ENCODE data around the gene SMAD6.

The SMAD6 gene

DNA sequence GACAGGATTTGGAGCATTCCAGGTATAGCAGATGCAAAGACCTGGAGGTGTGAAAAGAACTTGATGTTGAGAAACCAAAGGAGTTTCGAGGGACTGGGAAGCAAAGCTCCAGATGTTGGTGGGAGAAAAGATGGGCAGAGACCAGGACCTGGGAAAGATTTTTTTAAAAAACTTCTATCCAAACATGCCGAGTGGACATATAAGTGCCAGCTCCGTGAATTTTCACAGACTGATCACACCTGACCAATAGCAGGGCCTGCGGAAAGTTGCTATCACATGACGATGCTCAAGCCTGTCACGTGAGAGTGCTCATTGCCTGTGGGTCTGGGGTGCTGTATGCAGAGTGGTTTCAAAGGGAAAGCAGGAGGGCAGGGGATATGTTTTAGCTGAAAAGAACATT is 19.9 kb downstream of the SMAD6 start:
- no peak for DNase-seq

DNA sequence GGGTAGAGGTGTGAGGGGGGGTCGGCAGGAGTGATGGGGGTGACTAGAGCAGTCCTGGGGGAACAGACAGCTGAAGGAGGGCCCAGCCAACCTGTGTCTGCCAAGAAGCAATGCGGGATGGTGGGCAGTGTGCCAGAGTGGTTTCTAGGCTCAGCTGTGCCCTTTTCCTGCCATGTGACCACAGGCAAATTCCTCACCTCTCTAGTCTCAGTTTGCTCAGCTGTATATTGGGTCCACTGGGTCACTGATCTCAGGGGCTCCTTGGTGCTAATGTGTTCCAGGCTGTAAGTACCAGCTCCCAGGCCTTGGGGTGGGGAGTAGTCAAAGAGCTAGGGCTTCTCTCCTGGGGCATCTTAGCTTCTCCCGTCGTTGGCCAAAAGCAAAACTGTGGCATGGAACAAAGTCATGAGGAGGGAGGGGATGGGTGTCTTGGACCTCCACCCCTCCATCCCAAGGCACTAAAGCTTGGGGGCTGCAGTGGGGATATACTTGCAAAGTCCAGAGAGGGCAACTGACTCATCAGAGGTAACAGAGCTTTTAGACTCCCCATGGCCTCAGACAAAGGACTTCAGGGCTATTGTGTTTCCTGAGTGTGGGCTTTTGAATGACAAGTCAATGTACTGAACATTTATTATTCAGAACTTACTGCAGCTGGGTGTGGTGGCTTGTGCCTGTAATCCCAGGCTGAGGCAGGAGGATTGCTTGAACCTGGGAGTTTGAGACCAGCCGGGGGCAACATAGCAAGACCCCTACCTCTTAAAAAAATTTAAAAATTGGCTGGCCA is 20.9 kb downstream of the SMAD6 start:
- peak in 1 of 2 experiments; percentile 33 for DNase-seq

DNA sequence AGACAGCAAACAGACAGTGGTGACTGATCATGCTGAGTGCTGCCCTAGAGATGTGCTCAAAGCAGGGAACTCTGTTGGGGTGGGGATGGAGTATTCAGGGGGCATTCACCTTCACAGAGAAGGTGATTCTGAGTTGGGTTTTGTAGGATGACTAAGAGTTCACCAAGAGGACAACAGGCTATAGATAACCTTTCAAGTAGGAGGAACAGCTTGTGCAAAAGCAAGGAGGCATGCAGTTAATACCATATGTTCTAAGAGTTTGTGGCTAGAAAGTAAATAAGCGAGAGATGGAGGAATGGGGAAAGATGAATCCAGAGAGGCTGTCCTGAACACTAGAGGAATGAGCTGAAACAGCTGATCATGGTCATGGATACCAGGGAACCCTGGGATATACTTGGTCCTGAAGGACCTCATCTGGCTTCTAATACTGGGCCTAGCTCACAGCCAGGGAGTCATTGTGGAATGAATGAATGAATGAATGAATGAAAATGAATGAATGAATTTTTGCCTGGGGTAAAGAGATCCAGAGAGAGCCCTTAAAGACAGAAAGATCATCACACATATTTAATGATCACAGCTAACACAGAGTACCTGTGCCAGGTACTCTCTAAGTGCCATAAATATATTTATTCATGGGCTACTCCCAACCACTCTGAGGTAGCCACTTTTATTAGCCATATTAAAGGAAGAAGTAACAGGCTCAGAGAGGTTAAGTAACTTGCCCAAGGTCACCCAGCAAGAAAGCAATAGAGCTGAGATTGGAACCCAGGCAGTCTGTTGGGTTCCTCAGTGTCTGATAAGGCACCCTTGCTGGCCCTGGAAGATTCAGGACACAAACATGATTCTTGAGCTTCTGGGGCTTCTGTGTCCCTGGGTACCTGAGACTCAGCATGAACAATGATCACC is 22.0 kb downstream of the SMAD6 start:
- no peak for DNase-seq

DNA sequence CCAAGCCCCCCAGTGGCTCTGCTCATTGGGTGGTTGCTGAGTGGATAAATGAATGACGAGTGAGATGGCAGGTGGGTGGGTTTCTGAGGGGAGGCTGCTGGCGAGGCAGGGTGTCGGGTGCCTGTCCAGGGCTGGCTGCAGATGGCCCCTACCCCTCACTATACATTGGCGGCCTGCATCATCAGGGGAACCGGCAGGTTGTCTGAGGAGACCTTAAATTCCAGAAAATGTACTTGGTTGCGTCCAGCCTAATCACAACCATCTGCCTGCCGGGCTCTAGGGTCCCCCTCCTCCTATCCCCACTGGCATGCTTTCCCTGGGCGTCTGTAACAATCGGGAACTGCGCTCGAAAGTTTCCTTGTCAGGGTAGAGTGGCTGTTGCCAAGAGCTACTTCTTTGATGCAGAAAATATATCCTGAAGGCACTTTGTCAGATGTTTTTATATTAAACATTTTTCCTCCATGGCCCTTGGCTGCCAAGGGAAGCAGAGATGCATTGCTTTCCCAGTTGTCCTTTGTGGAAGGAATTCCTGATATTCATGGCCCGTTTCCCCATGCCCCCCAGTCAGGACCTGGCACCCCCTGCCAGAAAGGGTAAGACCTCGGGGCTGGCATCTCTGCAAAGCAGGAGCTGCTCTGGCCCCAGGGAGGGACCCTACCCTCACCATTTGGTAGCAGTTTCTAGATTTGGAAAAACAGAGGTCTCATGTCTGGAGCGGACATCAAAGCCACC is 22.9 kb downstream of the SMAD6 start:
- DNase-seq, result peak in 1 of 2 experiments; percentile 57

DNA sequence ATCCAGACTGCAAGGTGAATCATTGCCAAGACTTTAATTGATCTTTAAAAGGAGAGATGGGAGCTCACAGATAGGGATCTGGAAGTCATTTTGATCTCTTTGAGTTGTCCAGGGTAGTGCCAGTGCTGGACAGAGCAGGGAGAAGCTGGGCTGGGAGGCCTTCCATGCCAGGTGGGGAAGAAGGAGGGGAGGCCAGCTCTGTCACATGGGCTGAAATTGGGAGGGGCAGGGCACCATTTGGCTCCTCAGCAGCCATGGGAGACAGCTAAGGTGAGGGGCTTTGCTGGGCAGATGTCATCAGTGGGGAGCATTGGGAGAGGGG is 23.4 kb downstream of the SMAD6 start:
- DNase-seq, result no peak

DNA sequence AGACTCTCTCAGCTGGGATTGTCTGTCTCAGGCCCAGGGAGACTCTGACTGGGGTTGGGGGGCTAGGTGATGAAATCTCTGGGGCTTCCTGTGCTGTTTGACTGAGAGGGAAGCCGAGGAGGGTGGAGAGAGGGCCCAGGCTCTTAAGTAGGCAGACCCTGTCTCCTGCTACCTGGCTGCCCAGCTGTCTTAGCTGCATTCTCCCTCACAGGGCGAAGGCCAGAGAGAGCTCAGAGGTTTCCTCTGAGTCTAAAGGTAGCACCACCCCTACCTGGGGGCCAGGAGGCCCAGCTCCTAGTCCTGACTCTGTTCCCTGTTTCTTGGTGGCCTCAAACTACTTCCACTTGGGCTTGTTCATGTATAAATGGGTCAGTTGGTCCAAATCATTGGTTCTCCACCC is 24.4 kb downstream of the SMAD6 start:
- no peak for DNase-seq

DNA sequence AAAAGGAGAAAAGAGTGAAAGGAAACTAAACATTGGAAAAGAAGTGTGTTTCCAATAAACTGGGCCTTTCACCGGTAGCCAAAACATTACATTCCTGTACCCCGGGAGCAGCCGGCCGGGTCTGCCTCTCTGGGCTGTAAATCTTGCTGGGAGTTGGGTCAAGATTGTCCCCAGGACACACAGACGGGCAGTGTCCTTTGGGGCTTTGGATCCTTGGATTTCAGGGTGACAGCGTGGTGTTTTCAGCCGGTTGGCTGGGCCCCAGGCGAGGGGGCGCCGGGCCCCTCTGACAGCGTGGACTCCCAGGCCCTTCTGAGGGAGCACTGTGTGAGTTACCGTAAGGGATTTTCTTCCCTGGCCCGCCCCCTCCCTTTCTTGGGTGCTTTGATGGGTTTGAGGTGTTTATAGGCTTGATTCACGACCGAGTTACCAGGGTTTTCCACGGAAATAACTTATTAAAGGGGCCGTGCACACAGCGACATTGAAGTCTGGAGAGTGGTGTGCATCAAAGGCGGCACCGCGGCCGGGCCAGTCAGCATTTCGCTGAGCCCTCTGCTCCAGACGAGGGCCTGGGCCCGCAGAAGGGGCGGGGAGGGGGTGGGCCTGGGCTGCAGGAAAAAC is 27.4 kb downstream of the SMAD6 start:
- no peak for DNase-seq

DNA sequence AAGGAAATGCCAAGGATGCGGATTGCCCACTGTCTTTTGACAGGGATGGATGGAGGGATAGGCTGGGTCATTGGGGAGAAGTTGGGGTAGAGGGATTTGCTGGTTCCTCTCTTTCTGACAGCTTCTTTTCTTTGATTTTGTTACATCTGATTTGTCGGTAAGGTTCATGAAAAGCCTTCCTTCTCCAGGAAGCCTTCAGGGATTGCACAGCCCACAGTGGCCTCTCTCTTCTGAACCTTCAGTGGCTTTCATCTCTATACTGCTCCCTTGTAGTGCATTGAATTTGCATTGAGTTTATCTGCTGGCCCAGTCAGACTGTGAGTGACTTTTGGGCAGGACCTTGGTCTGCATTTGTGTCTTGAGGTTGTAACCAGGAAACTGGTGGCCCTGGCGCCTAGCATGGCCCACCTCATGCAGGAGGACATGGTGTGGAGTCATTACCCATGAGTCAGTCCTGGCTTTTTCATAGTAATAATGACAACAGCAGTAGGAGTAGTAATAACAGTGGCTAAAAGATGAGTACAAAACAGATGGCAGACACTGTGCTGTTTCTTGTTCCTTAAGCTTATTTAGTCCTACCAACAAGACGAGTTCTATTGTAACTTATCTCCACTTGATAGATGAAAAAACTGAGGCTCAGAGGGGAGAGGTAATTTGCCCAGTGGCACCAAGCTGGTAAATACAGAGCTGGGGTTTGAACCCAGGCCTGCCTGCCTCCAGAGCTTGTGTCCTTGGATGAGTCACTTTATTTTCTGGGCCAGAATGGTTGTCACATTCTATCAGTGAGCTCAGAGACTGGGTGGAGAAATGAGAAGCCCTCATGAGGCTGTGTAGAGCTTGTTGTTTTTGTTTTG is 28.4 kb downstream of the SMAD6 start:
- DNase-seq, result no peak

DNA sequence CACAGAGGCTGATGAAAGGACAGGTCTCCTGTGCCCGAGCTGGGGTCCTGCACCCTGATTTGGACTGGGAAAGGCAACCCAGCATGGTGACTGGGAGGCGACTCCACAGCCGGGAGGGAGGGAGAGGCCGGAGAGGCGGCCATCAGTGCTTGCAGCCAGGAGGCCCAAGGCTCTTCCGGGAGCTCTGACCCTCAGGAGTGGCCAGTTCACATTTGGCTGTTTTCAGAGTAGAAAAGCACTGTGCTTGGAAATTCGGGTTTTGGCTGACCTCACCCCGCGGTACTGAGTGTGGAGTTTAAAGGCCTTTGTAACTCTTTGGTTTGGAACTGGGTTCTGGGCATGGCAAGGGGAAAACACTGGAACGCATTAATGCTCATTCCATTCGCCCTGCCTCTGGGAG is 31.9 kb downstream of the SMAD6 start:
- DNase-seq, result no peak

DNA sequence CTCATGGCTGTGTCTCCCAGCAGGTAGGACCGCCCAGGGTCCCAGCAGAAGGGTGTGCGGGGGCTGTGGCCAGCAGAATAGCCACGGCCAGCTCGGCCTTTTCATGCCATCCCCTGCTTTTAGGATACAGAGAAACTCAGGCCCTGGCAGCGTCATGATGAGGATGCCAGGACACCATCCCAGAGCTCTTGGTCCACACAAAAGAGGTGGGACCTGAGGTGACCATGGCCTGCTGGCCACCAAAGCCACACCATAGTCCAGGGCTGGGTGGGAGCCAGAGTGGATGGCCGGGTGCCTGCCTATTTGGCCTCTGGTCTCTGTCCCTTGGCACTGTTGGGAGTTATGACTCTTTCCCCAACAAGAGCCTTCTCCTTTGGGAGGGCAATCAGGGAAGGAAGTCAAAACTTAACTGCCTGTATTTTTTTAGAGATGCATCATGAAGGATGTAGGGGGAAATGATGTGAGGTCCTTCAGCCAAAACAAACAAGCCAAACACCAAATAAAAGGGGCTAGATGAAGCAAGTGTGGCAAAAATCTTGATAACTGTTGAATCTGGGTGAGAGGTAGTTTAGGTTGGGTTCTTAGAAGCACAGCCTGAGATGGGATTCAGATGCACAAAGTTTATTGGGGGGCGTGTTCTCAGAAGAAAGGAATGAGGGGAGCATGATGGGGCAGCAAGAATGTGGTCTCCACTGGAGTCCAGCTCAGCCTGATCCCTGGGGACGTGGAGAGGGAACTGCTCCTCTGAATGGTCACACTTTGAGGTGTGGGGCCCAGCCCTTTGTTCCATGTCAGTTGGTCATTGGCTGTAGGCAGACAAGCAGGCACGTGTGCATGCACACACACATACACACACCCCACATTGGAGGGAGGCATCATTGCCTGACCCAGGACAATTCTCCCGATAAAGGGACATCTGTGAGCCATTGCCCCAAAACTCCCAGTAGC is 33.2 kb downstream of the SMAD6 start:
- DNase-seq, result no peak

DNA sequence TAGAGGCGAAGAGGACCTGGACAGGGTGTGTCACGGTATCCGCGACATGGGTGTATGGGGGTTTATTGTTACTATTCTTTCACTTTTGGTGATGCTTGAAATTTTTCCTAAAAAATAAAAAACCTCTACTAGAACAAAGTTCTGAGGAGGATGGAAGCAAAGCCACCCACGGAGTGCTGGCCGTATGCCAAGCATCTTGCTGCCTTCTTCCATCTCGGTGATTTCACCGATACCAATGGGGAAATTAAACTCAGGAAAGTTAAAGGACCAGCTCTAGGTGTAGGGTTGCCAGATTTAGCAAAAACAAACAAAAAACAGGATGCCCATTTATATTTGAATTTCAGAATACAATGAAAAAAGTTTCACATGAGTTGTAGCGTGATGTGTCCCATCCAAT is 33.9 kb downstream of the SMAD6 start:
- DNase-seq, result peak in 1 of 2 experiments; percentile 32

DNA sequence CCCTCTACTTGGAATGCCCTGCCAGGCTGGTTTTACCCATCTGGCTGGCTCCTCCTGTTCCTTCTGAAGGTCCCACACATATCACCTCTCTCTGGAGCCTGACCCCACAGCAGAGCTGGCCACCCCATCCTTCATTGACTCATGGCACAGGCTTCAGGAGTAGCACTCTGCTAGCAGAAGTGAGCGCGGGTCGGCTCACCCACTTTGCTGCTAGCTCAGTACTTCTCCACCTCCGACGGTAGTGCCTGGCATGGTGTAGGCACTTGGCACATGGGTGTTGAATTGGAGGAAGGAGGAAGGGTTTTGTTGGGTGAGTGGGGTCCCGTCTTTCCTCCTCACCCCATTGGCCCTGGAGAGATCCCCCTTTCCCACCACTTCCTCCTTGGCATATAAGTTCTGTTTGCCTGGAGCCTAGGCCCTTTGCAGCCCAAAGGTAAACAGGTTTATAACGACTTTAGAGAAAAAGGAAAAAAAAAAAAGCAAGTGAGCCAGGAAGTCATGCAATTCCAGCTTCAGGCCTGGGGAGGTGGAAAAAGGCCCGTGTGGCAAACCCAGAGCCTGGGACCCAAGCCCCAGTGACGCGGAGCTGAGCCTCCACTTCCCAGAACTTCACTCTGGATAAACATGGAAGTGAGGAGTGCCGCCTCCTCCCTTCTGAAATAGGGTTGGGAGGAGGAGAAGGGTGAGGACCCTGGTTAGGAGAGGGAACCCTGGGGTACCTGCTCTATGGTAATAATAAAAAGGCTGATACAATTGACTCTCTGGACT is 35.4 kb downstream of the SMAD6 start:
- DNase-seq, result no peak

DNA sequence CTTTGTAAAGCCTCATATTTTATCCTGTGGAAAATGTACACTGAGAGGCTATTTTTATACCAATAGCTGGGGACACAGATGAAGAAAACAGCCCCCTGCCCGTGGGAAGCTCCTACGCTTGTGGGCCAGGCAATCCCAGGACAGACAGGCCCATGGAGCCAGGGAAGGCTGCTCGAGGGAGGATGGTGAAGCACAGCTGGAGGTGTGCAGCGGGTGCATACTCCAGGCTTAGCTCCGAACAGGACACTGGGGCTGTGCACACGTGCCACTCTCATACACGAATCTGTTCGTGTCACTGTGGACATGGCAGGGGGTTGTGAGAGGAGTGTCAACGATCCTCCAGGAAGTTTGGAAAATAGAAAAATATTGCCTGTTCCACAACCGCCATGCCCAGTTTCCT is 36.1 kb downstream of the SMAD6 start:
- DNase-seq, result no peak

DNA sequence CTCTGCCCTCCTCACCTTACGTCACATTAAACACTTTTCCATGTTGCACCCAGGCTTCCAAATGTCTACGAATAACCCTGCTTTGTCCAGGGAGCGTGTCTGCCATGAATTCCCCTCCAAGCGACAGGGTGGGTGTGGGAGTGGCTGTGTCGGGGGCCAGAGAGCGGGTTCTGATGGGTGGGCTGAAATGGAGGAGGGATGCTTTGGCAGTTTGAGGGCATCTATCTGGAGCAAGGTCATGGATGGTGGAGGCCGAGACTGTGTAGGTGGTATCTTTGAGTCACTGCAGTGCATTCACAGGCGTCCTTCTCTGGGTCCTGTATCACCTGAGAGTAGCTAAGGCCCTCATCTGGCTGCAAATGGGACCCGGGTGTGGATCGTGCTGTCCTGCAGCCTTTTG is 36.6 kb downstream of the SMAD6 start:
- no peak for DNase-seq

DNA sequence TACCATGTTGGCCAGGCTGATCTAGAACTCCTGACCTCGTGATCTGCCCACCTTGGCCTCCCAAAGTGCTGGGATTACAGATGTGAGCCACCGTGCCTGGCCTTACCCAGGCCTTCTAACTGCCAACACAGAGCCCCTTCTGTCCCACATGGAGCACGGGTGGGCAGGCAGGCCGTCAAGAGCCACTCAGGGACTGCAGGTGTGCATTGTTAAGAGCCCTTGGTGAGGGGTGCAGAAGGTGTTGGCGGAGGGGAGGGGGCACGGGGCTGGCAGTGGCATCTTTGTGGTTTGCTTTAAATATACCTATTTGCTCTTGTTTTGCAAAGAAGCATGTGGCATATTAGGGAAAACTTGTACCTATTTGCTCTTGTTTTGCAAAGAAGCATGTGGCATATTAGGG is 37.3 kb downstream of the SMAD6 start:
- DNase-seq, result no peak

DNA sequence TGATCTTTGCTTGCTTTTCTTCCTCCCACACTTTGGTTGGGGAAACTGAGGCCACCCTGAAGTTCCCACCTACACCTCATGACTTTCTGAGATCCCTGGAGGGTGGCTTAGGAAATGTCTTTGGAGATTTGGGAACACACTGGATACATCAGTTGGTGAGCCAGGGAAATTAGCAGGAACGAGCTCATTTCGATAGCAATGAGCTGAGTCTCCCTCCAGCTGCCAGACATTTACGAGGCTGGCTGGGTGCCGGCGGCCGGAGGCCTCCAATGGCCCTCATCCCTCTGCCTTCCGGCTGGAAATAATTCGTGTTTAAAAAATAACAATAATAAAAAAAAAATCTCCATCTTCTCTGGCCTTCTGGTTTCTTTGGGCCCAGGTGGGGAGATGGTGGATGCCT is 38.8 kb downstream of the SMAD6 start:
- peak in 1 of 2 experiments; percentile 45 for DNase-seq

DNA sequence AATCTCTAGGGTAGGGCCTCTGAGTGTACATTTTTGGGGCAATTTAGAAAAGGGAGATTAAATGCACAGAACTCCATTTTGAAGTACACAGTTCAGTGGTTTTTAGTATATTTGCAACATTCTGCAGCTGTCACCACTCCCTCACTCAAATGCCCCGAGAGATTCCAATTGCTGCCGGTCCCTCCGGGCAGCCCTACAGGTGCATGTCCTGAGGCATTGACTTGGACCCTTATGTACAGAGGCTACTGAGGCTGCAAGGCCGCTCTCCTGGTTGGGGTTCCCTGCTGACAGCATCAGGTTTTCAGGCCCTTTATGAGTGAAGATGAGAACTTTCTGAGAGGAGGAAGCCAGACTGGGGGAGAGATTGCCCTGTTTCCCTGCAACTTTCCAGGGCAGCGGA is 39.6 kb downstream of the SMAD6 start:
- no peak for DNase-seq

DNA sequence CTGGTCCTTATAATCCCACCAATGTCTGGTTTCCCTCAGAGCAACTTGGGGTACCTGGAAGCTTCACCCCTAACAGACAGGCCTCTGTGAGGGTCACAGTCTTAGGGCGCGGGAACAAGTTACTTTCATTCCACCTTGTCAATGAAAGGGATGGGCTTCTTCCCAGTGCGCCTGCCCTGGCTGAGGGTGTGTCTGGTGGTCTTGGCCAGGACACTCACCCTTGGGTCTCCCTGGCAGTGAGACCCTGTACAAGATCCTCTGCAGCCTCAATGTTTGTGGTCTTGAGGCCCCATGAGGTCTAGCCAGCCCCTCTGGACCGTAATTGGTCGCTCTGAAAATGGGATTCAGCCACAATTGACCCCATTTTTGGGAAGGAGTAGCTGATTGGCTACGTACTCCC is 40.2 kb downstream of the SMAD6 start:
- no peak for DNase-seq

DNA sequence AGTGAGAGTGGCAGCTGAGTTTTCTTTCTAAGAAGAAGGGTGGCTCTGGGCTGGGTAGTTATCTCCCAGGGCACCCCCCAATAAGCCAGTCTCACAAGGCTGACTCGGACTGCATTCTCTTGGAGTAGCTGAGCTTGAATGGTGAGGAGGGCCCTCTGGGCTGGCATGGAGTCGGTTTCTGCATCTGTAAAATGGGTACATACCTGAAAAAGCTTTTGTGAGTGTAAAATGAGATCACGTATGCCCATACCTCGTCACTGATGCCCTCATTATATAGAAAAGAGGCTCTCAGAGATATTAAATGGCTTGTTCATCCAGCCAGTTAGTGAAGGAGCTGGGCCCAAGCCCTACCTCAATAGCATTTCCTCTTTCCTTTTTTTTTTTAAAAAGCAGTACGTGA is 41.2 kb downstream of the SMAD6 start:
- DNase-seq, result no peak

Data from NCI-H446 (cell line).